GM12878 (cell line): ENCODE data around the gene NPDC1. TPM values are rescaled to one million over a fixed set of nuclear protein-coding genes. Genes with fewer than 3 reads are reported as not detected.
A peak's percentile ranks its signal among the peaks of the same experiment; 100 is the strongest.

ENCODE experiments used
- ATAC-seq: fragments of 200-7000 bp; cut with Tn5 transposase; 3 replicates; pipeline ENCODE4 v1.9.1; 2020; ENCODE audit warnings: mild to moderate bottlenecking, moderate library complexity
- BruUV-seq: library from RNA; stranded (reverse); fragments of 400-500 nt; replicated peaks from 2 replicates; lab custom pipeline; 2021; lab: Mats Ljungman, UMichigan
- CTCF ChIA-PET: fragments of 300-600 bp; sonication (Branson Sonifier 250); formaldehyde crosslinking; extraction: SDS; loops from one replicate; lab custom pipeline; 2021; ENCODE audit warnings: inconsistent platforms; lab: Yijun Ruan, JAX
- POLR2A ChIA-PET: fragments of 350-600 bp; formaldehyde crosslinking; extraction: SDS; loops from one replicate; lab custom pipeline; 2021; ENCODE audit warnings: inconsistent platforms; lab: Charles Lee
- RAD21 ChIA-PET: fragments of 300-600 bp; sonication (Branson Sonifier 250); formaldehyde crosslinking; loops from one replicate; lab custom pipeline; 2023; ENCODE audit warnings: antibody characterized with exemption; ENCODE audit not compliant: unreplicated experiment; lab: Charles Lee
- SMC1A ChIA-PET: fragments of 300-600 bp; sonication (Branson Sonifier 250); formaldehyde crosslinking; loops from one replicate; lab custom pipeline; 2023; ENCODE audit not compliant: unreplicated experiment, uncharacterized antibody; lab: Charles Lee
- DNase-seq: peaks from one replicate; pipeline ENCODE4 v3.0.0-alpha.2; 2011; ENCODE audit warnings: low read depth, low spot score
- FAIRE-seq: peaks from 3 replicates; lab custom pipeline; 2011; peaks lifted over from hg19 to GRCh38; lab: Jason Lieb, UNC
- H2AFZ ChIP-seq: 2 replicates; pipeline ENCODE4 v1.6.0; 2011; ENCODE audit warnings: low read depth, low read length, control low read depth; ENCODE audit not compliant: control insufficient read depth
- H3K27ac ChIP-seq: 2 replicates; pipeline ENCODE4 v1.5.1; 2011; ENCODE audit warnings: control low read depth; ENCODE audit not compliant: control insufficient read depth, insufficient read depth
- H3K27me3 ChIP-seq, 2 experiments: replicated peaks in 1 of 2; 2 replicates each; pipeline versions ENCODE4 v1.6.0 to v1.6.1; 2011; ENCODE audit warnings: low read length in 1 of 2; ENCODE audit not compliant: control insufficient read depth in 2 of 2, insufficient read depth in 2 of 2
- H3K36me3 ChIP-seq, 2 experiments: 2 replicates each; pipeline ENCODE4 v1.5.1; 2011; ENCODE audit warnings: low read length in 1 of 2; ENCODE audit not compliant: control insufficient read depth in 2 of 2, insufficient read depth in 2 of 2
- H3K4me1 ChIP-seq: 2 replicates; pipeline ENCODE4 v1.6.1; 2011; ENCODE audit warnings: mild to moderate bottlenecking, low read length, moderate library complexity, mixed read lengths; ENCODE audit not compliant: control insufficient read depth, insufficient read depth
- H3K4me2 ChIP-seq: 2 replicates; pipeline ENCODE4 v1.6.0; 2011; ENCODE audit warnings: control low read depth; ENCODE audit not compliant: control insufficient read depth, insufficient read depth
- H3K4me3 ChIP-seq: fragments of 200-600 bp; sonication (generic); 2 replicates; pipeline ENCODE4 v1.5.1; 2016
- H3K79me2 ChIP-seq: 2 replicates; pipeline ENCODE4 v1.6.0; 2011; ENCODE audit warnings: low read length; ENCODE audit not compliant: control insufficient read depth, insufficient read depth
- H3K9ac ChIP-seq: 2 replicates; pipeline ENCODE4 v1.8.0; 2011; ENCODE audit warnings: low read length, control low read depth, mixed read lengths; ENCODE audit not compliant: control insufficient read depth, insufficient read depth
- H3K9me3 ChIP-seq: replicated peaks from 3 replicates; pipeline ENCODE4 v1.5.1; 2011; ENCODE audit warnings: mild to moderate bottlenecking, low read length; ENCODE audit not compliant: control insufficient read depth, insufficient read depth
- H4K20me1 ChIP-seq: 2 replicates; pipeline ENCODE4 v1.6.0; 2011; ENCODE audit not compliant: control insufficient read depth, insufficient read depth
- BHLHE40 ChIP-seq, 2 experiments: fragments of 450-650 bp in 1 of 2; IDR thresholded peaks; 2 replicates each; pipeline ENCODE4 v1.6.1; 2011 to 2017; ENCODE audit warnings: low read depth in 2 of 2, borderline replicate concordance in 1 of 2, improper control_type of control experiment in 1 of 2, low read length in 1 of 2, mild to moderate bottlenecking in 1 of 2
- CBFB ChIP-seq: IDR thresholded peaks from 2 replicates; pipeline ENCODE4 v1.6.1; 2016; ENCODE audit warnings: antibody characterized with exemption, low read depth
- JUNB ChIP-seq: IDR thresholded peaks from 2 replicates; pipeline ENCODE4 v1.6.1; 2016; ENCODE audit warnings: antibody characterized with exemption, mild to moderate bottlenecking
- MTA3 ChIP-seq: IDR thresholded peaks from 2 replicates; pipeline ENCODE4 v1.6.1; 2012; ENCODE audit warnings: low read length, inconsistent platforms, borderline replicate concordance
- MYC ChIP-seq: IDR thresholded peaks from 2 replicates; pipeline ENCODE4 v1.6.1; 2011; ENCODE audit warnings: mild to moderate bottlenecking, low read length, moderate library complexity, inconsistent platforms; ENCODE audit not compliant: insufficient read depth, insufficient replicate concordance, insufficient read length, severe bottlenecking
- RUNX3 ChIP-seq: IDR thresholded peaks from 2 replicates; pipeline ENCODE4 v1.6.1; 2012; ENCODE audit warnings: low read length, inconsistent platforms
- YY1 ChIP-seq: IDR thresholded peaks from 2 replicates; pipeline ENCODE4 v1.6.1; 2011; ENCODE audit warnings: low read depth, mild to moderate bottlenecking, low read length
- ZNF207 ChIP-seq: fragments of 450-650 bp; IDR thresholded peaks from 2 replicates; pipeline ENCODE4 v1.6.1; 2014; ENCODE audit warnings: antibody characterized with exemption, mild to moderate bottlenecking, borderline replicate concordance
- WGBS: methylation state at CpG from one replicate; pipeline ENCODE4 v1.1.6; 2016; ENCODE audit warnings: low lambda C conversion rate; ENCODE audit not compliant: insufficient replicate concordance, insufficient coverage; ENCODE audit errors: missing lambda C conversion rate; 5-methylcytosine and 5-hydroxymethylcytosine counted together
- in situ Hi-C: fragments of 300-500 bp; cut with MboI; formaldehyde crosslinking; loops from 9 replicates; pipeline ENCODE4 v1.14.3; 2018; ENCODE audit warnings: mixed read lengths
- intact Hi-C: fragments of 100-400 bp; cut with micrococcal nuclease; formaldehyde crosslinking; loops from one replicate; pipeline ENCODE4 v1.14.2; 2022; ENCODE audit not compliant: unreplicated experiment
- polyA plus RNA-seq, 11 experiments: library from polyadenylated mRNA; depleted of rRNA in 4 of 11; unstranded in 6 of 11; stranded (reverse) in 5 of 11; fragments of >200 nt; fragmentation: Nextera tagmentation in 4 of 11; fragmentation: Illumina TruSeq in 1 of 11; extraction: Ambion mirVana in 4 of 11; extraction: Trizol in 1 of 11; gene quantifications; 1 replicate in 1 of 11; 2 replicates in 10 of 11; pipeline versions ENCODE4 v1.2.1 to v1.2.3, GENCODE V29; 2011 to 2016; ENCODE audit warnings: inconsistent platforms in 2 of 11, missing spikeins in 2 of 11, low read depth in 1 of 11
- total RNA-seq, 4 experiments: library from RNA; depleted of rRNA in 3 of 4; stranded (reverse); fragments of >200 nt in 3 of 4; fragmentation: Illumina TruSeq in 1 of 4; extraction: Trizol in 1 of 4; gene quantifications; 2 replicates each; pipeline versions ENCODE4 v1.2.1 to v1.2.3, GENCODE V29; 2013 to 2021

Gene NPDC1
- total and polyA plus RNA-seq, 10 of the 15 experiments (the other 5 are each of a cell fraction or from before 2014, with no cell fraction given): 0.04 to 1.7 (median 0.77) TPM; not detected in 2

- TF ChIP-seq CBFB (peak; percentile 84), BHLHE40 (IDR thresholded peaks at IDR 0.05; ENCODE audit: borderline replicate concordance in 1 of 2, low read depth in 2 of 2, low read length in 1 of 2) (peak; percentile 50 to 64; a peak in 2 of 4 replicates), JUNB (peak; percentile 15; the same call in 1 of the 2 replicates), MTA3 (peak; percentile 69; the same call in 1 of the 2 replicates), ZNF207 (no peak), YY1 (0 out of 2 replicates have a peak, but pooled peaks have one; percentile 9)
These were observed 45.6 kb downstream of the NPDC1 start (continued) for GRCh38 chr9:137000177-137000930.

GRCh38 chr9:136997830-136998234 is 48.1 kb downstream of the NPDC1 start:
- Histone ChIP-seq H3K4me2 (peak overlapping the region; percentile 7; the same call in 1 of the 2 replicates), H3K27me3 (peaks cover 2 to 10% of the 10 kb centered on the region in 2 experiments; a peak in 3 of 4 replicates), H3K79me2 (no peaks in the 10 kb centered on the region; the same call in 1 of the 2 replicates), H3K27ac (no peak overlapping the region), H3K36me3 (no peaks in the 10 kb centered on the region), H3K9me3 (no peaks in the 10 kb centered on the region), H2AFZ (no peak overlapping the region), H3K4me3 (no peak overlapping the region), H3K9ac (no peak overlapping the region), H4K20me1 (no peaks in the 10 kb centered on the region), H3K4me1 (peaks cover 42% of the 10 kb centered on the region)
- CTCF ChIA-PET: no interaction called here
- DNase-seq: no peak
- 3% methylated on average over 14 of the region's 18 CpGs for WGBS
- TF ChIP-seq CBFB (no peak), MYC (no peak), RUNX3 (peak; percentile 13; the same call in 1 of the 2 replicates)
- SMC1A ChIA-PET: no interaction called here
- in situ Hi-C loops (no loop called here), intact Hi-C loops (no loop called here)
- BruUV-seq: no TSS peak
- RAD21 ChIA-PET: no interaction called here
- POLR2A ChIA-PET: no interaction called here
- no peak for ATAC-seq
- no peak for FAIRE-seq
